IMR-90 (cell line): Measurements from ENCODE around the gene UST.

Source experiments
- CHD1 ChIP-seq: IDR thresholded peaks from 2 replicates; pipeline ENCODE4 v1.6.1; 2012; ENCODE audit warnings: low read depth, low read length, improper control_type of control experiment
- CTCF ChIP-seq: conservative IDR thresholded peaks from 2 replicates; pipeline ENCODE4 v1.5.1; 2012; ENCODE audit warnings: mild to moderate bottlenecking, low read depth, low read length, improper control_type of control experiment
- ELK1 ChIP-seq: fragments of 150-350 bp; IDR thresholded peaks from 2 replicates; pipeline ENCODE4 v1.6.1; 2016; ENCODE audit warnings: low read depth, mild to moderate bottlenecking, low read length, moderate library complexity, borderline replicate concordance
- FOS ChIP-seq: fragments of 150-350 bp; IDR thresholded peaks from 2 replicates; pipeline ENCODE4 v1.6.1; 2016; ENCODE audit warnings: low read depth, low read length
- MAZ ChIP-seq: IDR thresholded peaks from 2 replicates; pipeline ENCODE4 v1.6.1; 2012; ENCODE audit warnings: low read depth, mild to moderate bottlenecking, low read length, improper control_type of control experiment, moderate library complexity, borderline replicate concordance
- NFE2L2 ChIP-seq: fragments of 150-350 bp; IDR thresholded peaks from 2 replicates; pipeline ENCODE4 v1.6.1; 2016; ENCODE audit warnings: low read depth, mild to moderate bottlenecking, low read length
- POLR2A ChIP-seq: IDR thresholded peaks from 2 replicates; pipeline ENCODE4 v1.6.1; 2012; ENCODE audit warnings: mild to moderate bottlenecking, low read depth, low read length
- RAD21 ChIP-seq: IDR thresholded peaks from 2 replicates; pipeline ENCODE4 v1.6.1; 2012; ENCODE audit warnings: low read length, improper control_type of control experiment
- RCOR1 ChIP-seq: IDR thresholded peaks from 2 replicates; pipeline ENCODE4 v1.6.1; 2012; ENCODE audit warnings: mild to moderate bottlenecking, low read length, improper control_type of control experiment; ENCODE audit not compliant: insufficient replicate concordance
- SMC3 ChIP-seq: fragments of 150-350 bp; IDR thresholded peaks from 2 replicates; pipeline ENCODE4 v1.6.1; 2016; ENCODE audit warnings: low read depth, mild to moderate bottlenecking, antibody characterized with exemption, low read length, moderate library complexity
- USF2 ChIP-seq: fragments of 150-350 bp; IDR thresholded peaks from 2 replicates; pipeline ENCODE4 v1.6.1; 2017; ENCODE audit warnings: mild to moderate bottlenecking, antibody characterized with exemption, low read length, low read depth

- TF ChIP-seq CTCF (no peak), POLR2A (no peak), SMC3 (no peak), FOS (no peak), USF2 (no peak), RAD21 (no peak), RCOR1 (no peak), MAZ (no peak), ELK1 (no peak), CHD1 (no peak), NFE2L2 (no peak)
Measured at GRCh38 chr6:148968771-148969602, 222.2 kb downstream of the UST start.
